Measurements from ENCODE around the gene SLC7A7. TPM values are rescaled to one million over a fixed set of nuclear protein-coding genes. Genes with fewer than 3 reads are reported as not detected.

The SLC7A7 gene
- total RNA-seq, 1 donor, result 2.5 TPM

DNA sequence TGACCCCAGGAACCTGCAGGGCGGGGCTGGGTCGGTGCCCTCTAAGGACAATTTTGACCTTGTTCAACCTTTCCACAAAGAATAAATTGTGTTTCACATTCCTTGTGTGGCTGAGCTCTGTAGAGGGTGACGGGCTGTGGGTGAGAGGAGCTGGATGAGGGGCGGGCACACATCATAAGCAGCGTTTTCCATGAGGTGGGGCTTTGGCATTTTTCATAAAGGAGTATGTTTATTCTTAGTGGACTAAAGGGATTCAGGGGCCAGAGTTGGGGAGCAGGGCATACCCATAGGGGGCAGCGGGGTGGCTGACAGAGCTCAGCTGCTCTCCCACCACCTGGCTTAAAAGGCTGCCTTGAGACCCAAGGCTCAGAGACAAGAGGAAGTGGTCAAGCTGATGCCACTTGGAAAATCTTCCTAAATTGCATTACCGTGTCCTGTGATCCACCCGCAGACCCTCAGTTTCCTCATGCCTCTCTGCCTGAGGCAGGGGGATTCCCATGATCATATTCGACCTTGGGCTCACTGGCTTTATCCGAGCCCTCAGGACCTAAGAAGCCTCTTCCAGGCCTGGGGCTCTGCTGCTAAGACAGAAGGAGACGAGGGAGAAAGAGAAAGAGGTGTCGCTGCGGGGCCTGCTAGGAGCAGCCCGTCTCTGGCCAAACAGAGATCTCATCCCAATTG lies 32.6 kb upstream of the SLC7A7 start:
- DNase-seq (ENCODE audit: low read depth), result peak; percentile 78
- TF ChIP-seq, protein P1, sequence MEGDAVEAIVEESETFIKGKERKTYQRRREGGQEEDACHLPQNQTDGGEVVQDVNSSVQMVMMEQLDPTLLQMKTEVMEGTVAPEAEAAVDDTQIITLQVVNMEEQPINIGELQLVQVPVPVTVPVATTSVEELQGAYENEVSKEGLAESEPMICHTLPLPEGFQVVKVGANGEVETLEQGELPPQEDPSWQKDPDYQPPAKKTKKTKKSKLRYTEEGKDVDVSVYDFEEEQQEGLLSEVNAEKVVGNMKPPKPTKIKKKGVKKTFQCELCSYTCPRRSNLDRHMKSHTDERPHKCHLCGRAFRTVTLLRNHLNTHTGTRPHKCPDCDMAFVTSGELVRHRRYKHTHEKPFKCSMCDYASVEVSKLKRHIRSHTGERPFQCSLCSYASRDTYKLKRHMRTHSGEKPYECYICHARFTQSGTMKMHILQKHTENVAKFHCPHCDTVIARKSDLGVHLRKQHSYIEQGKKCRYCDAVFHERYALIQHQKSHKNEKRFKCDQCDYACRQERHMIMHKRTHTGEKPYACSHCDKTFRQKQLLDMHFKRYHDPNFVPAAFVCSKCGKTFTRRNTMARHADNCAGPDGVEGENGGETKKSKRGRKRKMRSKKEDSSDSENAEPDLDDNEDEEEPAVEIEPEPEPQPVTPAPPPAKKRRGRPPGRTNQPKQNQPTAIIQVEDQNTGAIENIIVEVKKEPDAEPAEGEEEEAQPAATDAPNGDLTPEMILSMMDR (IDR thresholded peaks at IDR 0.05; ENCODE audit: insufficient read depth, low read length), result peak; percentile 33
- peak overlapping the region; percentile 31 for H3K4me3 ChIP-seq (ENCODE audit: low read depth, low read length)

DNA sequence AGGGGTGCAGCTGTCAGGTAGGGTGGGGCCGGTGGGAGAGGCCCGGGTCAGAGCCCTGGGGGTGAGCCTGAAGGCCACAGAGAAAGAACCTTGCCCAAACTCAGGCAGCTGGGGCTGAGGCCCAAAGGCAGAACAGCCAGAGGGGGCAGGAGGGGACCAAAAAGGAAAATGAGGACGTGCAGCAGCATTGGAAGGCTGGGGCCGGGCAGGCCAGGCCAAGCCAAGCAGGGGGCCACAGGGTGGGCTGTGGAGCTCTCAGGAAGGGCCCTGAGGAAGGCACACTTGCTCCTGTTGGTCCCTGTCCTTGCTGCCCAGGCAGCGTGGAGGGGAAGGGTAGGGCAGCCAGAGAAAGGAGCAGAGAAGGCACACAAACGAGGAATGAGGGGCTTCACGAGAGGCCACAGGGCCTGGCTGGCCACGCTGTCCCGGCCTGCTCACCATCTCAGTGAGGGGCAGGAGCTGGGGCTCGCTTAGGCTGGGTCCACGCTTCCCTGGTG lies 31.6 kb upstream of the SLC7A7 start:
- H3K4me3 ChIP-seq (ENCODE audit: low read depth, low read length), result no peak overlapping the region
- DNase-seq (ENCODE audit: low read depth), result no peak
- TF ChIP-seq, protein P1 (IDR thresholded peaks at IDR 0.05; ENCODE audit: insufficient read depth, low read length), result peak; percentile 20

DNA sequence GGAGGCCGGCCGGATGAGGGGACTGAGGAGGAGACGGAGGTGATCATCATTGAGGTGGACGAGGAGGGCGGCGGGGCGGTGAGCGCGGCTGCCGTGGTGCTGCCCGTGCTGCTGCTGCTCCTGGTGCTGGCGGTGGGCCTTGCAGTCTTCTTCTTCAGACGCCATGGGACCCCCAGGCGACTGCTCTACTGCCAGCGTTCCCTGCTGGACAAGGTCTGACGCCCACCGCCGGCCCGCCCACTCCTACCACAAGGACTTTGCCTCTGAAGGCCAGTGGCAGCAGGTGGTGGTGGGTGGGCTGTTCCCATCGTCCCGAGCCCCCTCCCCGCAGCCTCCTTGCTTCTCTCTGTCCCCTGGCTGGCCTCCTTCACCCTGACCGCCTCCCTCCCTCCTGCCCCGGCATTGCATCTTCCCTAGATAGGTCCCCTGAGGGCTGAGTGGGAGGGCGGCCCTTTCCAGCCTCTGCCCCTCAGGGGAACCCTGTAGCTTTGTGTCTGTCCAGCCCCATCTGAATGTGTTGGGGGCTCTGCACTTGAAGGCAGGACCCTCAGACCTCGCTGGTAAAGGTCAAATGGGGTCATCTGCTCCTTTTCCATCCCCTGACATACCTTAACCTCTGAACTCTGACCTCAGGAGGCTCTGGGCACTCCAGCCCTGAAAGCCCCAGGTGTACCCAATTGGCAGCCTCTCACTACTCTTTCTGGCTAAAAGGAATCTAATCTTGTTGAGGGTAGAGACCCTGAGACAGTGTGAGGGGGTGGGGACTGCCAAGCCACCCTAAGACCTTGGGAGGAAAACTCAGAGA lies 30.8 kb upstream of the SLC7A7 start:
- no peak for DNase-seq (ENCODE audit: low read depth)
- no peak overlapping the region for H3K4me3 ChIP-seq (ENCODE audit: low read depth, low read length)
- TF ChIP-seq, protein P1 (IDR thresholded peaks at IDR 0.05; ENCODE audit: insufficient read depth, low read length), result no peak

DNA sequence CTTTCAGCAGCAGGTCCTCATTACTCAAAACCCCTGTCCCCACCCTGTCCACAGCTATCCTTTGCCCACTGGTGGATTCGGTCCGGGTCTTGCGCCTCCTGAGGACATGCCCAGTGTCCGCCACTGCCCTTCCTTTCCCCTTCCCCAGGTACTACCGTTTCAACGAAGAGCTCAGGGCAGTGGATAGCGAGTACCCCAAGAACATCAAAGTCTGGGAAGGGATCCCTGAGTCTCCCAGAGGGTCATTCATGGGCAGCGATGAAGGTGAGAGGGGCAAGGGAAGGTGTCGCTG lies 29.8 kb upstream of the SLC7A7 start:
- no peak for DNase-seq (ENCODE audit: low read depth)
- TF ChIP-seq, protein P1 (IDR thresholded peaks at IDR 0.05; ENCODE audit: insufficient read depth, low read length), result no peak
- H3K4me3 ChIP-seq (ENCODE audit: low read depth, low read length), result no peak overlapping the region

DNA sequence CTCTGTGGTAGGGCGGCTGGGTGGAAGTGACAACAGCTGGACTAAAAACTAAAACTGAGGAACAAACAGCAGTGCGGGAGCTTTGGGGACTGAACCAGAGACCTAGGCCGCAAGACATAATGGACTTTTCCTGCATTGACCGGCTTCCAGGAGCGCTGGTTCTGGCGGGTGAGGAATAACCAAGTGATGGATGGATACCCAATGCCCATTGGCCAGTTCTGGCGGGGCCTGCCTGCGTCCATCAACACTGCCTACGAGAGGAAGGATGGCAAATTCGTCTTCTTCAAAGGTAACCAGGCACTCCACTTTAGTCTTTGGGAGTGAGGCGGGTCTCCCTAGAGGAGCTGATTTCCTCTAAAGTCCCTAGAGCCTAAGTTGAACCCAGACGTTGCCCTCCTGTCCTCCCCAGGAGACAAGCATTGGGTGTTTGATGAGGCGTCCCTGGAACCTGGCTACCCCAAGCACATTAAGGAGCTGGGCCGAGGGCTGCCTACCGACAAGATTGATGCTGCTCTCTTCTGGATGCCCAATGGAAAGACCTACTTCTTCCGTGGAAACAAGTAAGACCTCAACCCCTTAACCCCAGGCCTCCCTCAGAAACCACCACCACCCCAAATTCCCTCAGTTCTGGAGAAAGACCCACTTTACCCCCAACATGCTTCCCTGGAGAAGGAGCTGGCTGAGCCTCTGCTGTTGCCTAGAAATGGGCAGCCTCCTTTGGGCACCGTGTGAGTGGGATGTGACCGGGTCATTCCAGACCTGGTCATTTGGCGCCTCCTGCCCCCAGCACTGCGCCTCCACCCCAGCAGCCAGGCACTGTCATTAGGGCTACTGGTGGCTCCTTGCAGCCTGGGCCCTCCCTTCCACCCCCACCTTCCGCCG lies 29.2 kb upstream of the SLC7A7 start:
- no peak for DNase-seq (ENCODE audit: low read depth)

More for the DNA sequence above, 29.2 kb upstream of the SLC7A7 start:
- TF ChIP-seq, protein P1 (IDR thresholded peaks at IDR 0.05; ENCODE audit: insufficient read depth, low read length), result no peak
- no peak overlapping the region for H3K4me3 ChIP-seq (ENCODE audit: low read depth, low read length)

Measured in fibroblast of the aortic adventitia (primary cell).